ENCODE results near the gene TMEM26. TPM values are rescaled to one million over a fixed set of nuclear protein-coding genes. Genes with fewer than 3 reads are reported as not detected.
A peak's percentile ranks its signal among the peaks of the same experiment; 100 is the strongest.

Gene TMEM26
- total RNA-seq, 1 experiment from 2014 or later = 1.6 TPM

DNA sequence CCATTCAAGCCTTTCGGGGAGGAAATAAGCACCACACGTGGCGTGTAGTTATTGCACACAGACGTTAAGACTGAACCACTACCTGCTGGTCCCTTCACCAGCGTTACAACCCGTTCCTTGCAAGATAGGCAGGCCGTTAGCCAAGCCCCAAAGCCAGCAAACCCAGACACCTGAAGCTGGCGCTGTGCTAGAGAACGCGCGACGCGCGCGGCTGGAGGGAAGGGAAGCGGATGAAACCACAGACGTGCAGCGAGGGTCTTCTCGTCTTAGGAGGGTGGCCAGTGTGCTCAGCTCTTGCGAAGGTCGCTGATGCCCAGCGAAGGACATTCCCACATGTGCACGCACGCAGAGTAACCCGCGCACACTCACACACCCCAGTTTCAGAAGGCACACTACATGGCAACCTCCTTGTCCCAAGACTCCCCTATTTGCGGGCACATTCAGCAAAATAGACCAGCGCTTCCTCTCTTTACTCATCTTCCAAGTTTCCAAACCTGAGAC is 980 bp downstream of the TMEM26 start (continued):
- TF ChIP-seq, protein P1, sequence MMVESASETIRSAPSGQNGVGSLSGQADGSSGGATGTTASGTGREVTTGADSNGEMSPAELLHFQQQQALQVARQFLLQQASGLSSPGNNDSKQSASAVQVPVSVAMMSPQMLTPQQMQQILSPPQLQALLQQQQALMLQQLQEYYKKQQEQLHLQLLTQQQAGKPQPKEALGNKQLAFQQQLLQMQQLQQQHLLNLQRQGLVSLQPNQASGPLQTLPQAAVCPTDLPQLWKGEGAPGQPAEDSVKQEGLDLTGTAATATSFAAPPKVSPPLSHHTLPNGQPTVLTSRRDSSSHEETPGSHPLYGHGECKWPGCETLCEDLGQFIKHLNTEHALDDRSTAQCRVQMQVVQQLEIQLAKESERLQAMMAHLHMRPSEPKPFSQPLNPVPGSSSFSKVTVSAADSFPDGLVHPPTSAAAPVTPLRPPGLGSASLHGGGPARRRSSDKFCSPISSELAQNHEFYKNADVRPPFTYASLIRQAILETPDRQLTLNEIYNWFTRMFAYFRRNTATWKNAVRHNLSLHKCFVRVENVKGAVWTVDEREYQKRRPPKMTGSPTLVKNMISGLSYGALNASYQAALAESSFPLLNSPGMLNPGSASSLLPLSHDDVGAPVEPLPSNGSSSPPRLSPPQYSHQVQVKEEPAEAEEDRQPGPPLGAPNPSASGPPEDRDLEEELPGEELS (CRISPR knock-in tag; IDR thresholded peaks at IDR 0.05) = peak; percentile 70; the same call in 1 of the 2 replicates
- TF ChIP-seq TCF7 (CRISPR knock-in tag; IDR thresholded peaks at IDR 0.05; ENCODE audit: low read depth) (no peak), ZNF317 (CRISPR knock-in tag; IDR thresholded peaks at IDR 0.05; ENCODE audit: borderline replicate concordance, low read depth) (no peak), MYBL2 (CRISPR knock-in tag; IDR thresholded peaks at IDR 0.05) (no peak), SP1 (CRISPR knock-in tag; conservative IDR thresholded peaks at IDR 0.05) (no peak), ETV6 (CRISPR knock-in tag; IDR thresholded peaks at IDR 0.05) (peak; percentile 54), STAT6 (CRISPR knock-in tag; conservative IDR thresholded peaks at IDR 0.05; ENCODE audit: low read depth) (no peak), ZBTB21 (CRISPR knock-in tag; IDR thresholded peaks at IDR 0.05; ENCODE audit: borderline replicate concordance) (peak; percentile 16; the same call in 1 of the 2 replicates), SMAD3 (CRISPR knock-in tag; IDR thresholded peaks at IDR 0.05; ENCODE audit: borderline replicate concordance) (0 out of 2 replicates have a peak, but pooled peaks have one; percentile 12), ZMAT4 (CRISPR knock-in tag; IDR thresholded peaks at IDR 0.05) (no peak), PRRX2 (CRISPR knock-in tag; IDR thresholded peaks at IDR 0.05) (no peak), USF2 (CRISPR knock-in tag; IDR thresholded peaks at IDR 0.05) (no peak), ZNF138 (CRISPR knock-in tag; conservative IDR thresholded peaks at IDR 0.05) (no peak), FOXK1 (CRISPR knock-in tag; IDR thresholded peaks at IDR 0.05) (no peak), SOX15 (CRISPR knock-in tag; IDR thresholded peaks at IDR 0.05) (no peak), ZNF416 (CRISPR knock-in tag; IDR thresholded peaks at IDR 0.05) (no peak), TEAD1 (CRISPR knock-in tag; IDR thresholded peaks at IDR 0.05) (no peak), FOXP1 (CRISPR knock-in tag; IDR thresholded peaks at IDR 0.05; ENCODE audit: borderline replicate concordance) (no peak)
- TF ChIP-seq, protein P2, sequence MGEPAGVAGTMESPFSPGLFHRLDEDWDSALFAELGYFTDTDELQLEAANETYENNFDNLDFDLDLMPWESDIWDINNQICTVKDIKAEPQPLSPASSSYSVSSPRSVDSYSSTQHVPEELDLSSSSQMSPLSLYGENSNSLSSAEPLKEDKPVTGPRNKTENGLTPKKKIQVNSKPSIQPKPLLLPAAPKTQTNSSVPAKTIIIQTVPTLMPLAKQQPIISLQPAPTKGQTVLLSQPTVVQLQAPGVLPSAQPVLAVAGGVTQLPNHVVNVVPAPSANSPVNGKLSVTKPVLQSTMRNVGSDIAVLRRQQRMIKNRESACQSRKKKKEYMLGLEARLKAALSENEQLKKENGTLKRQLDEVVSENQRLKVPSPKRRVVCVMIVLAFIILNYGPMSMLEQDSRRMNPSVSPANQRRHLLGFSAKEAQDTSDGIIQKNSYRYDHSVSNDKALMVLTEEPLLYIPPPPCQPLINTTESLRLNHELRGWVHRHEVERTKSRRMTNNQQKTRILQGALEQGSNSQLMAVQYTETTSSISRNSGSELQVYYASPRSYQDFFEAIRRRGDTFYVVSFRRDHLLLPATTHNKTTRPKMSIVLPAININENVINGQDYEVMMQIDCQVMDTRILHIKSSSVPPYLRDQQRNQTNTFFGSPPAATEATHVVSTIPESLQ (CRISPR knock-in tag; IDR thresholded peaks at IDR 0.05) = no peak
- TF ChIP-seq, protein P3, sequence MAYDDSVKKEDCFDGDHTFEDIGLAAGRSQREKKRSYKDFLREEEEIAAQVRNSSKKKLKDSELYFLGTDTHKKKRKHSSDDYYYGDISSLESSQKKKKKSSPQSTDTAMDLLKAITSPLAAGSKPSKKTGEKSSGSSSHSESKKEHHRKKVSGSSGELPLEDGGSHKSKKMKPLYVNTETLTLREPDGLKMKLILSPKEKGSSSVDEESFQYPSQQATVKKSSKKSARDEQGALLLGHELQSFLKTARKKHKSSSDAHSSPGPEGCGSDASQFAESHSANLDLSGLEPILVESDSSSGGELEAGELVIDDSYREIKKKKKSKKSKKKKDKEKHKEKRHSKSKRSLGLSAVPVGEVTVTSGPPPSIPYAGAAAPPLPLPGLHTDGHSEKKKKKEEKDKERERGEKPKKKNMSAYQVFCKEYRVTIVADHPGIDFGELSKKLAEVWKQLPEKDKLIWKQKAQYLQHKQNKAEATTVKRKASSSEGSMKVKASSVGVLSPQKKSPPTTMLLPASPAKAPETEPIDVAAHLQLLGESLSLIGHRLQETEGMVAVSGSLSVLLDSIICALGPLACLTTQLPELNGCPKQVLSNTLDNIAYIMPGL (CRISPR knock-in tag; IDR thresholded peaks at IDR 0.05) = peak; percentile 27; the same call in 1 of the 2 replicates
- TF ChIP-seq, protein P4, sequence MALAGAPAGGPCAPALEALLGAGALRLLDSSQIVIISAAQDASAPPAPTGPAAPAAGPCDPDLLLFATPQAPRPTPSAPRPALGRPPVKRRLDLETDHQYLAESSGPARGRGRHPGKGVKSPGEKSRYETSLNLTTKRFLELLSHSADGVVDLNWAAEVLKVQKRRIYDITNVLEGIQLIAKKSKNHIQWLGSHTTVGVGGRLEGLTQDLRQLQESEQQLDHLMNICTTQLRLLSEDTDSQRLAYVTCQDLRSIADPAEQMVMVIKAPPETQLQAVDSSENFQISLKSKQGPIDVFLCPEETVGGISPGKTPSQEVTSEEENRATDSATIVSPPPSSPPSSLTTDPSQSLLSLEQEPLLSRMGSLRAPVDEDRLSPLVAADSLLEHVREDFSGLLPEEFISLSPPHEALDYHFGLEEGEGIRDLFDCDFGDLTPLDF (CRISPR knock-in tag; IDR thresholded peaks at IDR 0.05) = 0 out of 2 replicates have a peak, but pooled peaks have one; percentile 27
- TF ChIP-seq, protein P5, sequence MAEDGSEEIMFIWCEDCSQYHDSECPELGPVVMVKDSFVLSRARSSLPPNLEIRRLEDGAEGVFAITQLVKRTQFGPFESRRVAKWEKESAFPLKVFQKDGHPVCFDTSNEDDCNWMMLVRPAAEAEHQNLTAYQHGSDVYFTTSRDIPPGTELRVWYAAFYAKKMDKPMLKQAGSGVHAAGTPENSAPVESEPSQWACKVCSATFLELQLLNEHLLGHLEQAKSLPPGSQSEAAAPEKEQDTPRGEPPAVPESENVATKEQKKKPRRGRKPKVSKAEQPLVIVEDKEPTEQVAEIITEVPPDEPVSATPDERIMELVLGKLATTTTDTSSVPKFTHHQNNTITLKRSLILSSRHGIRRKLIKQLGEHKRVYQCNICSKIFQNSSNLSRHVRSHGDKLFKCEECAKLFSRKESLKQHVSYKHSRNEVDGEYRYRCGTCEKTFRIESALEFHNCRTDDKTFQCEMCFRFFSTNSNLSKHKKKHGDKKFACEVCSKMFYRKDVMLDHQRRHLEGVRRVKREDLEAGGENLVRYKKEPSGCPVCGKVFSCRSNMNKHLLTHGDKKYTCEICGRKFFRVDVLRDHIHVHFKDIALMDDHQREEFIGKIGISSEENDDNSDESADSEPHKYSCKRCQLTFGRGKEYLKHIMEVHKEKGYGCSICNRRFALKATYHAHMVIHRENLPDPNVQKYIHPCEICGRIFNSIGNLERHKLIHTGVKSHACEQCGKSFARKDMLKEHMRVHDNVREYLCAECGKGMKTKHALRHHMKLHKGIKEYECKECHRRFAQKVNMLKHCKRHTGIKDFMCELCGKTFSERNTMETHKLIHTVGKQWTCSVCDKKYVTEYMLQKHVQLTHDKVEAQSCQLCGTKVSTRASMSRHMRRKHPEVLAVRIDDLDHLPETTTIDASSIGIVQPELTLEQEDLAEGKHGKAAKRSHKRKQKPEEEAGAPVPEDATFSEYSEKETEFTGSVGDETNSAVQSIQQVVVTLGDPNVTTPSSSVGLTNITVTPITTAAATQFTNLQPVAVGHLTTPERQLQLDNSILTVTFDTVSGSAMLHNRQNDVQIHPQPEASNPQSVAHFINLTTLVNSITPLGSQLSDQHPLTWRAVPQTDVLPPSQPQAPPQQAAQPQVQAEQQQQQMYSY (CRISPR knock-in tag; IDR thresholded peaks at IDR 0.05) = no peak
- TF ChIP-seq, protein P6, sequence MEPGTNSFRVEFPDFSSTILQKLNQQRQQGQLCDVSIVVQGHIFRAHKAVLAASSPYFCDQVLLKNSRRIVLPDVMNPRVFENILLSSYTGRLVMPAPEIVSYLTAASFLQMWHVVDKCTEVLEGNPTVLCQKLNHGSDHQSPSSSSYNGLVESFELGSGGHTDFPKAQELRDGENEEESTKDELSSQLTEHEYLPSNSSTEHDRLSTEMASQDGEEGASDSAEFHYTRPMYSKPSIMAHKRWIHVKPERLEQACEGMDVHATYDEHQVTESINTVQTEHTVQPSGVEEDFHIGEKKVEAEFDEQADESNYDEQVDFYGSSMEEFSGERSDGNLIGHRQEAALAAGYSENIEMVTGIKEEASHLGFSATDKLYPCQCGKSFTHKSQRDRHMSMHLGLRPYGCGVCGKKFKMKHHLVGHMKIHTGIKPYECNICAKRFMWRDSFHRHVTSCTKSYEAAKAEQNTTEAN (CRISPR knock-in tag; IDR thresholded peaks at IDR 0.05) = no peak
